ENCODE data around the gene GRIN1. TPM values are rescaled to one million over a fixed set of nuclear protein-coding genes. Genes with fewer than 3 reads are reported as not detected.
A peak's percentile ranks its signal among the peaks of the same experiment; 100 is the strongest.

GRIN1 gene
- total RNA-seq (not detected), polyA plus RNA-seq (not detected)
- long read RNA-seq, donor 1 = 0 reads
- long read RNA-seq, donor 2 = 0 reads
- long read RNA-seq, donor 3 = 0 reads

GRCh38 chr9:137138722-137139467 lies at the start of gene GRIN1:
Gene GRIN1 (plus strand): TSS chr9:137139154. CDS start chr9:137139487, 333 bp downstream.
- no peak for TF ChIP-seq CTCF (IDR thresholded peaks at IDR 0.05)
- 4 to 6% methylated on average over 87 to 104 of the region's 104 CpGs for WGBS, 2 donors
- H3K9me3 ChIP-seq = no peaks in the 10 kb centered on the region
- H3K27me3 ChIP-seq = peaks cover 52 to 99% (median 95%) of the 10 kb centered on the region in 7 donors
- DNase-seq (no peak), ATAC-seq (peak; percentile 45 to 87 (median 67))
- intact Hi-C loops (cut with DNase I) = loop anchor here in 3 of 10 donors (5.0 to 10.0 kb wide), 2 partner anchors 33 to 46 kb away; partner anchors contain the start of genes ANAPC2 (in 2 of the 3), SSNA1 (in 2 of the 3), LRRC26 (in 1 of the 3) and TMEM210 (in 1 of the 3)
- peak within 1 kb of the TSS in 3 of 10 donors; percentile 12 to 24 (median 14) for H3K4me3 ChIP-seq
- no peaks in the 10 kb centered on the region for H3K36me3 ChIP-seq
- H3K27ac ChIP-seq = no peak within 1 kb of the TSS
- peaks cover 0 to 7% (median 5%) of the 10 kb centered on the region in 9 donors for H3K4me1 ChIP-seq

- WGBS, 2 donors = 79 to 82% methylated on average over 11 of the region's 11 CpGs
- Histone ChIP-seq H3K27ac (no peak overlapping the region), H3K9me3 (no peaks in the 10 kb centered on the region), H3K4me3 (no peak overlapping the region), H3K27me3 (no peaks in the 10 kb centered on the region), H3K4me1 (peaks cover 6 to 36% (median 24%) of the 10 kb centered on the region in 9 donors), H3K36me3 (peaks cover 0 to 61% (median 4%) of the 10 kb centered on the region in 9 donors)
- no peak for TF ChIP-seq CTCF (IDR thresholded peaks at IDR 0.05)
- DNase-seq (no peak), ATAC-seq (no peak)
- intact Hi-C loops (cut with DNase I) = no loop called here
Observed at GRCh38 chr9:137089232-137089947, 49.6 kb upstream of the GRIN1 start.

DNA sequence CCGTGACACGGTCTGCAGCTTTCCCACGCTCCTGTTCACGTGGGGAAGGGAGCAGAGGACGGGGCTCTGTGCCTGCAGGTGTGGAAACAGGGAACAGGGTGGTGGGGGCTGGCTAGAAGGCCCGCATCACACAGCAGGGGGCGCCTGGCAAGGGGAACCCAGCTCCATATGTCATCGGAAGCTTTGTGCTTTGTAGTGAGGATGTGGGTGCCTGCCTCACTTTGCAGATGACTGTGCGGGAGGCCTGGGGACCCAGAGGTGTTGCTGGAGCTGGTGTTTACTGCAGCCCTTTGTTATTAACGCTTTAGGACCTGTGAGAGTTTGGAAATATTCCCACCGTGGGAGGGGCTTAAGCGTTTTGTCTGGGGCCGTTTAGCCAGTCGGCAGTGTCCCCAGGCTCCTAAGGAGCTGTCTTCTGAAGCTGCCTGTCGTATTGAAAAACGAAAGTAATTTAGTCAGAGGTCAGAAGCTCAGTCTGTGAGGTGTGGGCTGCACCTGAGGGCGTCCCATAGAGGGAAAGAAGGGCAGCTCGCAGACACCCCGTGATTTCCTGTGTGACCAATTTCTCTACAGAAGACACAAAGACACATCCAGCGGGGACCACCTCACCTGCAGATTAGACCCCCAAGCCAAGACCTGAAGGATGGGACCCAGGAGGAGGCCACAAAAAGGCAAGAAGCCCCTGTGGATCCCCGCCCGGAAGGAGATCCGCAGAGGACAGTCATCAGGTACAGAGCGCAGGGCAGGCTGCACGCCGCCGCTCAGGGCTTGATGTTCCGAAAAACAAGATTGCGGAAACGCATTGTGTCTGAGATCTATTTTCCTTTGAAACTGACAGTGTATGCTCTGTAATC lies 43.1 kb upstream of the GRIN1 start:
- intact Hi-C loops (cut with DNase I) = no loop called here
- TF ChIP-seq CTCF (IDR thresholded peaks at IDR 0.05) = peak in 1 of 9 donors; percentile 40
- Histone ChIP-seq H3K27ac (peak overlapping the region in 1 of 10 donors; percentile 72), H3K4me3 (peak overlapping the region in 1 of 10 donors; percentile 13), H3K4me1 (no peaks in the 10 kb centered on the region), H3K36me3 (peaks cover 0 to 100% (median 28%) of the 10 kb centered on the region in 9 donors), H3K27me3 (no peaks in the 10 kb centered on the region), H3K9me3 (no peaks in the 10 kb centered on the region)
- no peak for DNase-seq
- ATAC-seq = peak in 1 of 8 donors; percentile 32
- 80 to 86% methylated on average over 30 of the region's 30 CpGs for WGBS, 2 donors
